HCT116 (cell line): ENCODE data around the gene MLLT11. TPM values are rescaled to one million over a fixed set of nuclear protein-coding genes. Genes with fewer than 3 reads are reported as not detected.

Experiments used
- ATAC-seq: fragments of 200-7000 bp; cut with Tn5 transposase; 2 replicates; pipeline ENCODE4 v1.9.1; 2020; ENCODE audit warnings: mild to moderate bottlenecking, moderate library complexity
- BruUV-seq: library from RNA; stranded (reverse); fragments of 400-500 nt; replicated peaks from 2 replicates; lab custom pipeline; 2021; lab: Mats Ljungman, UMichigan
- CTCF ChIA-PET: fragments of 300-600 bp; sonication (Branson Sonifier 250); formaldehyde crosslinking; loops from one replicate; lab custom pipeline; 2021; ENCODE audit warnings: antibody characterized with exemption; lab: Charles Lee
- POLR2A ChIA-PET: fragments of 300-600, 350-600 bp; sonication (Branson Sonifier 250); formaldehyde crosslinking; loops from one replicate; lab custom pipeline; 2021; ENCODE audit warnings: antibody characterized with exemption; lab: Charles Lee
- RAD21 ChIA-PET, 2 experiments: fragments of 300-600 bp; sonication (Branson Sonifier 250); formaldehyde crosslinking; loops; one replicate each; lab custom pipeline; 2023; ENCODE audit warnings: low total read pairs in 2 of 2; ENCODE audit not compliant: uncharacterized antibody in 2 of 2, unreplicated experiment in 2 of 2, low non-redundant PET in 1 of 2; lab: Charles Lee
- DNase-seq: peaks from one replicate; pipeline ENCODE4 v3.0.0-alpha.2; 2010; ENCODE audit warnings: low read depth, low spot score
- H2AFZ ChIP-seq: fragments of 200-600 bp; shearing (Covaris generic), sonication (generic); 2 replicates; pipeline ENCODE4 v1.6.1; 2017; ENCODE audit warnings: low read depth, mixed run types, mixed read lengths, antibody characterized with exemption, low read length; ENCODE audit not compliant: poor library complexity, severe bottlenecking
- H3K27ac ChIP-seq: 2 replicates; pipeline ENCODE4 v1.5.1; 2012; ENCODE audit warnings: low read depth, low read length
- H3K27me3 ChIP-seq: fragments of 200-600 bp; sonication (generic); 2 replicates; pipeline ENCODE4 v1.6.1; 2016; ENCODE audit warnings: mixed run types, low read length, mixed read lengths; ENCODE audit not compliant: insufficient read depth
- H3K36me3 ChIP-seq, 2 experiments: fragments of 200-500 bp in 1 of 2; fragments of 200-600 bp in 1 of 2; sonication (Bioruptor generic) in 1 of 2; sonication (generic) in 1 of 2; 2 replicates each; pipeline versions ENCODE4 v1.5.1 to v1.6.1; 2014 to 2016; ENCODE audit warnings: low read length in 2 of 2, inconsistent platforms in 1 of 2, mixed read lengths in 1 of 2, mixed run types in 1 of 2; ENCODE audit not compliant: insufficient read depth in 2 of 2, control insufficient read depth in 1 of 2
- H3K4me1 ChIP-seq, 2 experiments: fragments of 200-600 bp in 1 of 2; sonication (generic) in 1 of 2; 2 replicates each; pipeline versions ENCODE4 v1.5.1 to v1.6.1; 2012 to 2017; ENCODE audit warnings: low read length in 2 of 2, inconsistent platforms in 1 of 2, mild to moderate bottlenecking in 1 of 2, mixed read lengths in 1 of 2, mixed run types in 1 of 2, moderate library complexity in 1 of 2; ENCODE audit not compliant: insufficient read depth in 2 of 2, control insufficient read depth in 1 of 2
- H3K4me2 ChIP-seq: fragments of 200-600 bp; sonication (generic); 2 replicates; pipeline ENCODE4 v1.6.1; 2017; ENCODE audit warnings: mixed run types, low read length, mixed read lengths
- H3K4me3 ChIP-seq, 2 experiments: fragments of 200-600 bp in 1 of 2; sonication (generic) in 1 of 2; replicated peaks in 1 of 2; 2 replicates each; pipeline ENCODE4 v1.5.1; 2011 to 2016; ENCODE audit warnings: low read length in 2 of 2, control low read depth in 1 of 2, low read depth in 1 of 2, mild to moderate bottlenecking in 1 of 2, mixed read lengths in 1 of 2, mixed run types in 1 of 2
- H3K79me2 ChIP-seq: fragments of 200-600 bp; sonication (generic); 2 replicates; pipeline ENCODE4 v1.6.1; 2017; ENCODE audit warnings: mild to moderate bottlenecking, mixed run types, low read length, moderate library complexity, mixed read lengths; ENCODE audit not compliant: insufficient read depth
- H3K9ac ChIP-seq: fragments of 200-600 bp; sonication (generic); 2 replicates; pipeline ENCODE4 v1.6.1; 2016; ENCODE audit warnings: low read length, mixed read lengths
- H3K9me2 ChIP-seq: fragments of 200-600 bp; sonication (generic), shearing (Covaris generic); 2 replicates; pipeline ENCODE4 v1.6.1; 2017; ENCODE audit warnings: mixed run types, mild to moderate bottlenecking, moderate library complexity; ENCODE audit not compliant: insufficient read depth
- H3K9me3 ChIP-seq, 2 experiments: fragments of 200-500 bp in 1 of 2; fragments of 200-600 bp in 1 of 2; sonication (Bioruptor generic) in 1 of 2; sonication (generic) in 1 of 2; 2 replicates each; pipeline ENCODE4 v1.6.1; 2014 to 2017; ENCODE audit warnings: low read length in 2 of 2, mixed read lengths in 2 of 2, inconsistent platforms in 1 of 2, low read depth in 1 of 2, mild to moderate bottlenecking in 1 of 2, mixed run types in 1 of 2, moderate library complexity in 1 of 2; ENCODE audit not compliant: control insufficient read depth in 1 of 2, insufficient read depth in 1 of 2
- H4K20me1 ChIP-seq: fragments of 200-600 bp; sonication (generic), shearing (Covaris generic); 2 replicates; pipeline ENCODE4 v1.6.1; 2017; ENCODE audit warnings: mixed run types, mild to moderate bottlenecking, moderate library complexity; ENCODE audit not compliant: insufficient read depth
- ATF3 ChIP-seq: IDR thresholded peaks from 2 replicates; pipeline ENCODE4 v1.6.1; 2012
- CBX3 ChIP-seq: IDR thresholded peaks from 2 replicates; pipeline ENCODE4 v1.6.1; 2012; ENCODE audit warnings: low read depth
- CEBPB ChIP-seq: IDR thresholded peaks from 2 replicates; pipeline ENCODE4 v1.6.1; 2012; ENCODE audit warnings: low read depth
- CTCF ChIP-seq, 3 experiments: fragments of 200-600 bp in 1 of 3; sonication (generic) in 1 of 3; IDR thresholded peaks in 2 of 3; conservative IDR thresholded peaks in 1 of 3; 2 replicates each; pipeline ENCODE4 v1.5.1; 2012 to 2017; ENCODE audit warnings: low read depth in 2 of 3, low read length in 2 of 3, antibody characterized with exemption in 1 of 3, borderline replicate concordance in 1 of 3, control low read depth in 1 of 3, mild to moderate bottlenecking in 1 of 3, mixed read lengths in 1 of 3, mixed run types in 1 of 3, moderate library complexity in 1 of 3; ENCODE audit not compliant: insufficient read depth in 1 of 3
- EGR1 ChIP-seq: IDR thresholded peaks from 2 replicates; pipeline ENCODE4 v1.6.1; 2012; ENCODE audit warnings: low read depth
- ELF1 ChIP-seq: IDR thresholded peaks from 2 replicates; pipeline ENCODE4 v1.6.1; 2012; ENCODE audit warnings: low read depth, borderline replicate concordance
- JUND ChIP-seq: IDR thresholded peaks from 2 replicates; pipeline ENCODE4 v1.6.1; 2012
- MAX ChIP-seq: IDR thresholded peaks from 2 replicates; pipeline ENCODE4 v1.6.1; 2012
- POLR2A ChIP-seq: IDR thresholded peaks from 2 replicates; pipeline ENCODE4 v1.7.0; 2011; ENCODE audit warnings: borderline replicate concordance; ENCODE audit not compliant: insufficient read depth, insufficient read length; ENCODE audit errors: extremely low read depth
- POLR2AphosphoS5 ChIP-seq: IDR thresholded peaks from 2 replicates; pipeline ENCODE4 v1.6.1; 2011; ENCODE audit warnings: mild to moderate bottlenecking, low read depth, low read length, moderate library complexity
- SP1 ChIP-seq: IDR thresholded peaks from 2 replicates; pipeline ENCODE4 v1.6.1; 2012; ENCODE audit warnings: low read depth
- SRF ChIP-seq: IDR thresholded peaks from 2 replicates; pipeline ENCODE4 v1.6.1; 2012; ENCODE audit warnings: low read depth
- YY1 ChIP-seq: IDR thresholded peaks from 2 replicates; pipeline ENCODE4 v1.6.1; 2011; ENCODE audit warnings: low read length, low read depth, moderate library complexity, mild to moderate bottlenecking; ENCODE audit not compliant: insufficient replicate concordance; ENCODE audit errors: extremely low read depth
- ZFX ChIP-seq: fragments of 450-650 bp; IDR thresholded peaks from 2 replicates; pipeline ENCODE4 v1.6.1; 2017
- ZNF274 ChIP-seq: fragments of 200-500 bp; sonication (Bioruptor generic); IDR thresholded peaks from 2 replicates; pipeline ENCODE4 v1.6.1; 2014; ENCODE audit warnings: mild to moderate bottlenecking, low read depth, low read length, inconsistent platforms
- intact Hi-C: fragments of 100-400 bp; cut with micrococcal nuclease; formaldehyde crosslinking; loops from 2 replicates; pipeline ENCODE4 v1.10.0; 2022
- total RNA-seq: library from RNA; stranded (reverse); gene quantifications from one replicate; pipeline ENCODE4 v1.2.1, GENCODE V29; 2021; ENCODE audit not compliant: unreplicated experiment
- TF ChIP-seq, protein P1 (sequence below): IDR thresholded peaks from 2 replicates; pipeline ENCODE4 v1.6.1; 2012; ENCODE audit warnings: low read depth
- TF ChIP-seq, protein P2 (sequence below): IDR thresholded peaks from 2 replicates; pipeline ENCODE4 v1.6.1; 2011; ENCODE audit warnings: mild to moderate bottlenecking, low read length, moderate library complexity; ENCODE audit not compliant: insufficient replicate concordance; ENCODE audit errors: extremely low read depth

Gene MLLT11
- total RNA-seq, 1 experiment from 2014 or later, result 0.17 TPM

- Histone ChIP-seq H3K36me3 (peaks cover 13 to 26% of the 10 kb centered on the region in 2 experiments), H3K9me2 (no peaks in the 10 kb centered on the region), H3K4me1 (peaks cover 18 to 41% of the 10 kb centered on the region in 2 experiments), H3K27ac (peak within 1 kb of the TSS; percentile 90), H3K4me3 (peak within 1 kb of the TSS; percentile 70 to 96), H4K20me1 (no peaks in the 10 kb centered on the region; the same call in 1 of the 2 replicates), H2AFZ (peak within 1 kb of the TSS; percentile 33), H3K79me2 (peaks cover 47% of the 10 kb centered on the region), H3K4me2 (peak within 1 kb of the TSS; percentile 76), H3K27me3 (no peaks in the 10 kb centered on the region), H3K9ac (peak within 1 kb of the TSS; percentile 90), H3K9me3 (no peaks in the 10 kb centered on the region)
- DNase-seq (peak; percentile 51), ATAC-seq (peak; percentile 94)
- RAD21 ChIA-PET, result no interaction called here
- POLR2A ChIA-PET, result interaction anchor here (0.9 to 1.2 kb wide), 2 partner anchors 12 to 13 kb away, joined by 3 read pairs; no protein-coding TSS in a partner anchor
- CTCF ChIA-PET, result interaction anchor here (1.2 kb wide), 2 partner anchors 8 to 40 kb away, joined by 3 to 4 read pairs; no protein-coding TSS in a partner anchor
- BruUV-seq, result TSS peak; percentile 57
- intact Hi-C loops, result loop anchor here (5.0 kb wide), 1 partner anchor 37 kb away; no protein-coding TSS in a partner anchor
- TF ChIP-seq POLR2A (peak; percentile 85), CEBPB (peak; percentile 99), JUND (no peak), EGR1 (peak; percentile 79), ZFX (peak; percentile 39), POLR2AphosphoS5 (peak; percentile 90), CTCF (IDR thresholded peaks at IDR 0.05 in 2 of 3, conservative IDR thresholded peaks at IDR 0.05 in 1 of 3; ENCODE audit: borderline replicate concordance in 1 of 3, insufficient read depth in 1 of 3, low read depth in 2 of 3, low read length in 2 of 3) (peak in 2 of 3 experiments; percentile 70 to 79; a peak in 5 of 6 replicates), MAX (peak; percentile 63), YY1 (peak; percentile 31), ZNF274 (no peak), ELF1 (no peak; the same call in 1 of the 2 replicates), CBX3 (no peak), SRF (no peak), ATF3 (no peak), SP1 (0 out of 2 replicates have a peak, but pooled peaks have one; percentile 18)
- TF ChIP-seq, protein P1, sequence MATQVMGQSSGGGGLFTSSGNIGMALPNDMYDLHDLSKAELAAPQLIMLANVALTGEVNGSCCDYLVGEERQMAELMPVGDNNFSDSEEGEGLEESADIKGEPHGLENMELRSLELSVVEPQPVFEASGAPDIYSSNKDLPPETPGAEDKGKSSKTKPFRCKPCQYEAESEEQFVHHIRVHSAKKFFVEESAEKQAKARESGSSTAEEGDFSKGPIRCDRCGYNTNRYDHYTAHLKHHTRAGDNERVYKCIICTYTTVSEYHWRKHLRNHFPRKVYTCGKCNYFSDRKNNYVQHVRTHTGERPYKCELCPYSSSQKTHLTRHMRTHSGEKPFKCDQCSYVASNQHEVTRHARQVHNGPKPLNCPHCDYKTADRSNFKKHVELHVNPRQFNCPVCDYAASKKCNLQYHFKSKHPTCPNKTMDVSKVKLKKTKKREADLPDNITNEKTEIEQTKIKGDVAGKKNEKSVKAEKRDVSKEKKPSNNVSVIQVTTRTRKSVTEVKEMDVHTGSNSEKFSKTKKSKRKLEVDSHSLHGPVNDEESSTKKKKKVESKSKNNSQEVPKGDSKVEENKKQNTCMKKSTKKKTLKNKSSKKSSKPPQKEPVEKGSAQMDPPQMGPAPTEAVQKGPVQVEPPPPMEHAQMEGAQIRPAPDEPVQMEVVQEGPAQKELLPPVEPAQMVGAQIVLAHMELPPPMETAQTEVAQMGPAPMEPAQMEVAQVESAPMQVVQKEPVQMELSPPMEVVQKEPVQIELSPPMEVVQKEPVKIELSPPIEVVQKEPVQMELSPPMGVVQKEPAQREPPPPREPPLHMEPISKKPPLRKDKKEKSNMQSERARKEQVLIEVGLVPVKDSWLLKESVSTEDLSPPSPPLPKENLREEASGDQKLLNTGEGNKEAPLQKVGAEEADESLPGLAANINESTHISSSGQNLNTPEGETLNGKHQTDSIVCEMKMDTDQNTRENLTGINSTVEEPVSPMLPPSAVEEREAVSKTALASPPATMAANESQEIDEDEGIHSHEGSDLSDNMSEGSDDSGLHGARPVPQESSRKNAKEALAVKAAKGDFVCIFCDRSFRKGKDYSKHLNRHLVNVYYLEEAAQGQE, result no peak
- TF ChIP-seq, protein P2, sequence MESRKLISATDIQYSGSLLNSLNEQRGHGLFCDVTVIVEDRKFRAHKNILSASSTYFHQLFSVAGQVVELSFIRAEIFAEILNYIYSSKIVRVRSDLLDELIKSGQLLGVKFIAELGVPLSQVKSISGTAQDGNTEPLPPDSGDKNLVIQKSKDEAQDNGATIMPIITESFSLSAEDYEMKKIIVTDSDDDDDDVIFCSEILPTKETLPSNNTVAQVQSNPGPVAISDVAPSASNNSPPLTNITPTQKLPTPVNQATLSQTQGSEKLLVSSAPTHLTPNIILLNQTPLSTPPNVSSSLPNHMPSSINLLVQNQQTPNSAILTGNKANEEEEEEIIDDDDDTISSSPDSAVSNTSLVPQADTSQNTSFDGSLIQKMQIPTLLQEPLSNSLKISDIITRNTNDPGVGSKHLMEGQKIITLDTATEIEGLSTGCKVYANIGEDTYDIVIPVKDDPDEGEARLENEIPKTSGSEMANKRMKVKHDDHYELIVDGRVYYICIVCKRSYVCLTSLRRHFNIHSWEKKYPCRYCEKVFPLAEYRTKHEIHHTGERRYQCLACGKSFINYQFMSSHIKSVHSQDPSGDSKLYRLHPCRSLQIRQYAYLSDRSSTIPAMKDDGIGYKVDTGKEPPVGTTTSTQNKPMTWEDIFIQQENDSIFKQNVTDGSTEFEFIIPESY, result peak; percentile 50
Measured at GRCh38 chr1:151059109-151060006, 839 bp upstream of the MLLT11 start, which contains the start of gene CDC42SE1. TSS of gene CDC42SE1 (minus strand) at chr1:151059622. CDS start at chr1:151055730, 3,892 bp downstream.
